Vagina (tissue), 2 donors: ENCODE results near the gene TSNAX.

ENCODE experiments used
- POLR2A ChIP-seq, 2 donors: fragments of 450-650 bp; IDR thresholded peaks; one replicate each; pipeline ENCODE4 v1.6.1; 2017; ENCODE audit warnings: antibody characterized with exemption in 2 of 2, mild to moderate bottlenecking in 2 of 2, moderate library complexity in 2 of 2
- POLR2AphosphoS5 ChIP-seq, 2 donors: sonication (generic); formaldehyde crosslinking; IDR thresholded peaks; one replicate each; pipeline ENCODE4 v1.9.0; 2017; ENCODE audit warnings: antibody characterized with exemption in 2 of 2, mild to moderate bottlenecking in 2 of 2, low read depth in 1 of 2; ENCODE audit not compliant: insufficient read depth in 1 of 2
- TF ChIP-seq, protein P1 (sequence below), 3 experiments: fragments of 450-650 bp in 2 of 3; fragments of 200-600 bp in 1 of 3; sonication (generic) in 1 of 3; IDR thresholded peaks; one replicate each; pipeline ENCODE4 v1.5.1; 2017 to 2019; ENCODE audit warnings: antibody characterized with exemption in 3 of 3, mild to moderate bottlenecking in 2 of 3, moderate library complexity in 2 of 3

DNA sequence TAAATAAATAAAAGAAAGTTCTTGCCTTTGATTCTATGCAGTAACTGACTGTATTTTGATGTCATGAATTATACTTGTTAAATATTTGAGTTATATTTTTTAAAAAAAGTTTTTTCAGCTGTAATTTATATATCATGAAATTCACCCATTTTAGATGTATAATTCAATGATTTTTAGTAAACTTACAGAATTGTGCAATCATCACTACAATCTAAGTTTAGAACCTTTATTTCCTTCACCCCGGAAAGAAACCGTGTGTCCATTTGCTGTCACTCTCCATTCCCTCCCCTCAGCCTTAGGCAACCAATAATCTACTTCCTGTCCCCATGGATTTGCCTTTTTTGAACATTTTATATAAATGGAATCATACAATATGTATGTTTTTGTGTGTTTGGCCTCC lies 65.7 kb downstream of the TSNAX start:
- TF ChIP-seq, protein P1, sequence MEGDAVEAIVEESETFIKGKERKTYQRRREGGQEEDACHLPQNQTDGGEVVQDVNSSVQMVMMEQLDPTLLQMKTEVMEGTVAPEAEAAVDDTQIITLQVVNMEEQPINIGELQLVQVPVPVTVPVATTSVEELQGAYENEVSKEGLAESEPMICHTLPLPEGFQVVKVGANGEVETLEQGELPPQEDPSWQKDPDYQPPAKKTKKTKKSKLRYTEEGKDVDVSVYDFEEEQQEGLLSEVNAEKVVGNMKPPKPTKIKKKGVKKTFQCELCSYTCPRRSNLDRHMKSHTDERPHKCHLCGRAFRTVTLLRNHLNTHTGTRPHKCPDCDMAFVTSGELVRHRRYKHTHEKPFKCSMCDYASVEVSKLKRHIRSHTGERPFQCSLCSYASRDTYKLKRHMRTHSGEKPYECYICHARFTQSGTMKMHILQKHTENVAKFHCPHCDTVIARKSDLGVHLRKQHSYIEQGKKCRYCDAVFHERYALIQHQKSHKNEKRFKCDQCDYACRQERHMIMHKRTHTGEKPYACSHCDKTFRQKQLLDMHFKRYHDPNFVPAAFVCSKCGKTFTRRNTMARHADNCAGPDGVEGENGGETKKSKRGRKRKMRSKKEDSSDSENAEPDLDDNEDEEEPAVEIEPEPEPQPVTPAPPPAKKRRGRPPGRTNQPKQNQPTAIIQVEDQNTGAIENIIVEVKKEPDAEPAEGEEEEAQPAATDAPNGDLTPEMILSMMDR (IDR thresholded peaks at IDR 0.05): no peak
- TF ChIP-seq POLR2A (IDR thresholded peaks at IDR 0.05) (no peak), POLR2AphosphoS5 (IDR thresholded peaks at IDR 0.05; ENCODE audit: insufficient read depth in 1 of 2, low read depth in 1 of 2) (no peak)
